Limb (tissue), 2 donors: ENCODE results near the gene TOX2.

Experiments
- DNase-seq, 2 donors: peaks; one replicate each; pipeline ENCODE4 v3.0.0-alpha.2; 2016; ENCODE audit errors: extremely low spot score in 2 of 2

TOX2 gene

GRCh38 chr20:43955750-43956191 is 41.1 kb downstream of the TOX2 start:
- DNase-seq, result no peak

GRCh38 chr20:43957392-43957791 is 42.7 kb downstream of the TOX2 start:
- DNase-seq, result no peak

GRCh38 chr20:43958626-43959025 is 44.0 kb downstream of the TOX2 start:
- no peak for DNase-seq

- no peak for DNase-seq
These were observed 44.6 kb downstream of the TOX2 start for GRCh38 chr20:43959079-43959919.

DNA sequence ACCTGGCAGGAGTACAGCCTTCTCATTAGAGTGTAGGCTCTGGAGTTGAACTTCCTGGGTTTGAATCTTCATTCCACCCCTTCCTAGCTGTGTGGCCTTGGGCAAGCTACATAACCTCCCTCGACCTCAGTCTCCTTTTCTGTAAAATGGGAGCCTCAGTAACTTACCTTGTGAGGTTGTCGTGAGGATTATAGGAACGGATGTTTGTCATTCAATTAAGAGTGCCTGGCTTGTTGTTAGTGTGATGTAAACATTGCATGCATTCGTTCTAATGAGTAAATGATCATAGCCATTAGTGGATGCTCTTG is 45.2 kb downstream of the TOX2 start:
- no peak for DNase-seq

GRCh38 chr20:43960231-43960630 is 45.6 kb downstream of the TOX2 start:
- no peak for DNase-seq

GRCh38 chr20:43961116-43961515 is 46.5 kb downstream of the TOX2 start:
- DNase-seq, result no peak

- DNase-seq, result no peak
These were observed 47.2 kb downstream of the TOX2 start for GRCh38 chr20:43961541-43962471.

GRCh38 chr20:43962530-43962929 is 47.9 kb downstream of the TOX2 start:
- DNase-seq, result no peak

GRCh38 chr20:43963233-43963632 is 48.6 kb downstream of the TOX2 start:
- no peak for DNase-seq

DNA sequence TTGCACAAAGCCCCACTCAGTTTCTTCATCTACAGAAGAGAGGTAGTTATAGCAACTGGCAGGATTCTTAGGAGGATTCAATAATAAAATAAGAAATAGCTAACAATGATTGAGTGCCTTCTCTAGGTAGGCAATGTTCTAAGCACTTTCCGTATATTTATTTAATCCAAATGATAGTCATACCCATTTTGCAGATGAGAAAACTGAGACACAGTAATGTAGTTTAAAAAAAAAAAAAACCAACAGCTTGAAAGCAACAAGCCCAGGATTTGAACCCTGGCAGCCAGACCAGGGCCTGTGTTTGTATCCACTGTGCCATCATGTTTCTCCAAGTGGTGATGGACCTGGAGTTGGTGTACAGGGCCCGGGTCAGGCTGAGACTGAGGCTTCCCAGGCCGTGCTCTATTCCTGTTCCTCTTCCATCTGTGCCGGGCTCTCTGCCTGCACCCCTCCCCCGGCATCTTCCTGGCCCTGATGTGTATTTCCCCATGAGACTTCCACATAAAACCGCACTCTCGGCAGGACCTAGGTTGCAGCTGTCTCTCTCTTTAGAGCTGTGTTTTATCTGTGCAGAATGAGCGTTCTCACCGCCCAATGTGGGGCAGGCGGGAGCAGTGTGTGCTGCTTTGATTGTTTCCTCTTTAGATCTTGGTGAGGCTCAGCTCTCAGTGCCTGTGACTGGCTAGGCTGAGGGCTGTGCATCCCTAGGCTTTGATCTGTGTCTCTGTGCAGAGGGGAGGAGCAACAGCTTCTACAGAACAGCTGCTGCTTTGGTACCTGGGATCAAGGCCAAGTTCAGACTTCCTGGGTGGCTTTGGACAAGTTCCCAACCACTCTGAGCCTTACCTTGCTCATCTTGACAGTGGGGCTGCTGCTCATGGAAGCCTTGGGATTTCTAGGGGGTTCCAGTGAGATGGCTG is 49.5 kb downstream of the TOX2 start:
- peak in 1 of 2 donors; percentile 23 for DNase-seq

DNA sequence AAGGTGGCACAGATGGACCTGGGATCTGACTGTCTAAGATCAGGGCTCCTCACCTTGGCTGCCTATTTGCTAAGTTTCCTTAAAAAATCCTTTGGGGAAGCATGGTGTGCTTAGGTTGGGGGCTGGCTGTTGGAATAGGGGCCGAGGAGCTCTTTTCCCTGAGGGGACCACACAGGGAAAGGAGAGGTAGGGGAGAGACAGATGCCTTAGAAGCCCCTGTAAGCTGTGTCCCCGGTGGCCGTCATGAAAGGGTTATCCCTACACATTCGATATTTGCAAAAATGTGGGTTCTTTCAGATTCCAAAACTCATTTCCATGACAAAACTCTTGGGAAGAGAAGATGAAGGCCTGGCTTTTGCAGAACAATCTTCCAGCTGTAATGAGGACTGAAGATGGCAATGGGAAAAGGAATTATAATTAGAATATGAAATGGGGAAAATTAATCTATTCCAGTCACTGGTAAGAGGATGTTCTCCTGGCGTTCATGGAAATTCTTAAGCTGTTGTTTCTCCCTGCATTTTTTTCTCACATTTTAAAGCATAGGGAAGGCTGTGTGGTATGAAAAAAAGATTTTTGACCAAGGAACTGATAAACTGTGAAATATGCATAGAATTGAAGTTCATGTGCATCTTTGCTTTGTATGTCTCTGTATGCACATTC is 53.8 kb downstream of the TOX2 start:
- no peak for DNase-seq

DNA sequence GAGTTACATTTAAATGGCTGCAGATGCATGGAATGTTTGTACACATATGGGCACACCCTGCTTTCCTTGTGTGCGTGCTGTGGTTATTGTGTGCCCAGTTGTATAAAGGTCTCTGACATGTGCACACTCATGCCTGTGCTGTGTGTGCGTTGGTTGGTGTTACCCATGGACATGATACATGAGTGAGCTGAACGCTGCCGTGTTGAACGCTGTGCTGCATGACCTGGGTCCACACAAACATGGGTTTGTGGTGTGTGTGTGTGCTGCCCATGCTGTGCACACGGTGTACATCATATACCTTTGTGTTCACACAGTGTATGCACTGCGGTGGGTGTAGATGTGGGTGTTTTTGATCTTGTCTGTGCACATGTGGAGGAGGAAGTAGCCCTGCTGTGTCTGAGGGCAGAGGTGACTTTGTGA is 54.4 kb downstream of the TOX2 start:
- no peak for DNase-seq

DNA sequence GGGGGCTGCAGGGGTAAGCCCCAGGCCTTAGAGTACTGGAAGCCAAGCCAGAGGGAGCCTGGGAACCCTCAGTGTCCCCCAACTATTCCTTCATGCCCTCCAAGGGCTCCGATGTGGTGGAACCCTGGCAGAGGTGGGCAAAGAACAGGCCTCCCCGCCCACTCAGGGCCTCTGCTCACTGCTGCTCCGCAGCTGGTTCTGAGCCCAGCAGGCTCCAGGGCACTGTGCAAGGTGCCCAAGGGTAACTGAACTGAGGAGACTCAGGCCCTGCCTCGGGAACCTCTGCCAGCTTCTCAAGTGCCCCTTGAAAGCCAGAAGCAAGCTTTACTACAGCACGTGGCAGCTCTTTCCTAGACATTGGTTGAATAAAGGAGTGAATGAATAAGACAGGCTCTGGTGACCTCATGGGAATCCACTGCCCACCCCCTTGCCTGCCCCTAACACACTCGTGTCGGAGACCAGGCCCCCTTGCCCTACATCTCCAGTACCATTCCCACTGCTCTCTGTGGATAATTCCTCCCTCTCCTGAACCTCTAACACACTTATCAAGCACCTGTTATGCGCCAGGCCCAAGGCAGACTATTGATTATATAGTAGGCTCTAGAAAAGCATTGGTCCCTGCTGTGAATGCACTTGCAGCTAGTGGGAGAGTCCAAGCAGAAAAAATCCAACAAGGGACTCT is 55.0 kb downstream of the TOX2 start:
- no peak for DNase-seq

DNA sequence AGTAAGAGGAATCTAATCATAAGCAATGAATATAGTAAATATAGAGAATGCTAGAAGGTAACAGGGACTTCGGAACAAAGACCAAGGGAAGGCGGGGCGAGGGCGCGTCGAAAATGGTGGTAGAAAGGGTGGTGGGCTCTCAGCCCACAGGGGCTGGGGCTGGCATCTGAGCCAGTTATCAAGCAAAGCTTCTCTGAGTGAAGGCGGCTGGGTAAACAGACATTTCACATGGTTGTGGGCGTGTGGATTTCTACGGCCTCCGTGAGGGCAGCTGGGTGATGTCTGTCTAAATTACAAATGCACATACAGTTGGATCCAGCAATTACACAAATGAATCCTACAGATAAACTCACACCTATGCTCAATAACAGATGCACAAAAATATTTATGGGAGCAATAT is 56.6 kb downstream of the TOX2 start:
- no peak for DNase-seq

DNA sequence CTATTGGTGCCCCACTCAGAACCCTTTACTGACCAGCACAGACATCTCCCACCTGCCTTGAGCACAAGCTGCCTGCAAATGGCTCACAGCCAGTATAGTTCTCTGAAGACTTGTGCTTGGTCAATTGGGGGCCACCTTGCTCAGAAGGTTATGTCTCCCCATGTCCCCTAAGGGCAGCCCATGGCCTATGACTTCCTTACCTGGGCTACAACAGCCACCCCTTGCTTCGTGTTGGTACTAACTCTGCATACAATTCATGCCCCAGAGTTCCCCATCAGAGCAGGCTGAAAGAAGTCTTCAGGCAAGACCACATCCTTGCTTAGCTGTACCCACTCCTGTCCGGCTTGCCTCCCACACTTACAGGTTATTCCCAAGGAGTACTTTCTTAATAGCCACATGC is 57.4 kb downstream of the TOX2 start:
- no peak for DNase-seq

GRCh38 chr20:43972692-43973091 is 58.0 kb downstream of the TOX2 start:
- no peak for DNase-seq

- DNase-seq, result no peak
These were observed 58.6 kb downstream of the TOX2 start for GRCh38 chr20:43973231-43973630.

- no peak for DNase-seq
These were observed 59.2 kb downstream of the TOX2 start for GRCh38 chr20:43973671-43974450.

- DNase-seq, result no peak
These were observed 60.0 kb downstream of the TOX2 start for GRCh38 chr20:43974695-43975094.
